ENCODE measurements around the gene NCKAP1. TPM values are rescaled to one million over a fixed set of nuclear protein-coding genes. Genes with fewer than 3 reads are reported as not detected.

The NCKAP1 gene
- total and polyA plus RNA-seq, 2 donors (not counting 3 experiments of a cell fraction or from before 2014, with no cell fraction given) = 49.4 to 130 TPM

DNA sequence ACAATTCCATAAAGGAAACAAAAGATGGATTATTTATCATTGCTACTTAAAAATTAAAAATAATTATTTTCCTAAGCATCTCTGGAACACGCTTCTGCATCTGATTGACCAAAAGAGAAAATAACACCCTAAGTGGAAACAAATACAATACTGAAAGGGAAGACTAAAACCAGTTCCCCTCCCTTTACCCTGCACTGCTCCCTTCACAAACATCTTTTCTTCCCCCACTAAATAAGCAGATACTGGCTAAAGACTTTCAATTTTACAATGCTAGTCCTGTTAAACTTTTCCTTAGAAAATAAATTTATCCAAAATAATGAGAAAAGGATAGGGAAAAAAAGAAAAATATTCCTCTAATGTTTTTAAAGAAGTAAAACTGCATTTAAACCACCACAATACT is 4.3 kb downstream of the NCKAP1 start:
- no TSS peak for BruUV-seq (replicated peaks)
- dilution Hi-C loops (cut with MboI; ENCODE audit: extremely low pct_ligation_motif_present, low sequenced_read_pairs) = no loop called here
- POLR2A ChIA-PET = no interaction called here
- FAIRE-seq = no peak
- no peaks in the 10 kb centered on the region for H3K36me3 ChIP-seq (ENCODE audit: control insufficient read depth in 2 of 2, extremely low read depth in 1 of 2, insufficient read depth in 2 of 2, low read length in 2 of 2)
- H3K4me3 ChIP-seq (replicated peaks in 1 of 3; ENCODE audit: insufficient read depth in 1 of 3, low read depth in 1 of 3, low read length in 3 of 3) = no peak overlapping the region
- no peaks in the 10 kb centered on the region for H3K9me3 ChIP-seq (replicated peaks; ENCODE audit: control insufficient read depth, insufficient read depth, low read length)
- H3K4me1 ChIP-seq (ENCODE audit: control insufficient read depth, extremely low read depth, insufficient read depth, low read length) = peaks cover 36% of the 10 kb centered on the region
- no peak overlapping the region for H3K4me2 ChIP-seq (ENCODE audit: insufficient read depth, low read length)
- H4K20me1 ChIP-seq (replicated peaks; ENCODE audit: control insufficient read depth, extremely low read depth, insufficient read depth, low read length) = peaks cover 52% of the 10 kb centered on the region
- H3K79me2 ChIP-seq (ENCODE audit: control insufficient read depth, insufficient read depth, low read length) = peaks cover 91% of the 10 kb centered on the region
- intact Hi-C loops (cut with micrococcal nuclease) = no loop called here
- no peak overlapping the region for H3K27ac ChIP-seq (ENCODE audit: insufficient read depth, low read depth, low read length)
- peaks cover 4% of the 10 kb centered on the region for H3K9me1 ChIP-seq (replicated peaks; ENCODE audit: control insufficient read depth, extremely low read depth, insufficient read depth, low read length)
- TF ChIP-seq FOS (IDR thresholded peaks at IDR 0.05; ENCODE audit: borderline replicate concordance, insufficient read depth, low read length) (no peak), POLR2A (IDR thresholded peaks at IDR 0.05; ENCODE audit: low read depth, low read length) (no peak), EZH2 (IDR thresholded peaks at IDR 0.05; ENCODE audit: borderline replicate concordance, low read depth, low read length, severe bottlenecking) (no peak), POLR2AphosphoS5 (IDR thresholded peaks at IDR 0.05; ENCODE audit: insufficient read depth, low read depth, low read length) (no peak), MYC (IDR thresholded peaks at IDR 0.05; ENCODE audit: low read depth, low read length) (no peak), JUN (IDR thresholded peaks at IDR 0.05; ENCODE audit: borderline replicate concordance, insufficient read depth, insufficient read length, low read depth) (no peak), GATA2 (IDR thresholded peaks at IDR 0.05; ENCODE audit: insufficient read depth, insufficient read length, low read depth, low read length) (no peak)
- TF ChIP-seq, protein P1, sequence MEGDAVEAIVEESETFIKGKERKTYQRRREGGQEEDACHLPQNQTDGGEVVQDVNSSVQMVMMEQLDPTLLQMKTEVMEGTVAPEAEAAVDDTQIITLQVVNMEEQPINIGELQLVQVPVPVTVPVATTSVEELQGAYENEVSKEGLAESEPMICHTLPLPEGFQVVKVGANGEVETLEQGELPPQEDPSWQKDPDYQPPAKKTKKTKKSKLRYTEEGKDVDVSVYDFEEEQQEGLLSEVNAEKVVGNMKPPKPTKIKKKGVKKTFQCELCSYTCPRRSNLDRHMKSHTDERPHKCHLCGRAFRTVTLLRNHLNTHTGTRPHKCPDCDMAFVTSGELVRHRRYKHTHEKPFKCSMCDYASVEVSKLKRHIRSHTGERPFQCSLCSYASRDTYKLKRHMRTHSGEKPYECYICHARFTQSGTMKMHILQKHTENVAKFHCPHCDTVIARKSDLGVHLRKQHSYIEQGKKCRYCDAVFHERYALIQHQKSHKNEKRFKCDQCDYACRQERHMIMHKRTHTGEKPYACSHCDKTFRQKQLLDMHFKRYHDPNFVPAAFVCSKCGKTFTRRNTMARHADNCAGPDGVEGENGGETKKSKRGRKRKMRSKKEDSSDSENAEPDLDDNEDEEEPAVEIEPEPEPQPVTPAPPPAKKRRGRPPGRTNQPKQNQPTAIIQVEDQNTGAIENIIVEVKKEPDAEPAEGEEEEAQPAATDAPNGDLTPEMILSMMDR (IDR thresholded peaks at IDR 0.05; ENCODE audit: extremely low read depth in 1 of 2, insufficient read depth in 1 of 2, low read depth in 1 of 2, low read length in 2 of 2) = no peak
- TF ChIP-seq, protein P2, sequence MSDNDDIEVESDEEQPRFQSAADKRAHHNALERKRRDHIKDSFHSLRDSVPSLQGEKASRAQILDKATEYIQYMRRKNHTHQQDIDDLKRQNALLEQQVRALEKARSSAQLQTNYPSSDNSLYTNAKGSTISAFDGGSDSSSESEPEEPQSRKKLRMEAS (IDR thresholded peaks at IDR 0.05; ENCODE audit: insufficient read depth, insufficient read length) = no peak
- H2AFZ ChIP-seq (ENCODE audit: low read depth, low read length) = no peak overlapping the region
- CTCF ChIA-PET = interaction anchor here (1.3 kb wide), 1 partner anchor 22 kb away, joined by 3 read pairs; no protein-coding TSS in a partner anchor
- H3K27me3 ChIP-seq (ENCODE audit: control insufficient read depth in 2 of 2, insufficient read depth in 2 of 2, low read length in 2 of 2) = no peaks in the 10 kb centered on the region
- H3K9ac ChIP-seq (replicated peaks; ENCODE audit: extremely low read depth, insufficient read depth, low read length) = no peak overlapping the region
- DNase-seq (ENCODE audit: low read depth, low spot score) = no peak

Measured in endothelial cell of umbilical vein (primary cell).